Hematopoietic multipotent progenitor cell treated with erythropoietin and hydrocortisone succinate and interleukin-3 and kit ligand, for 6 days (in vitro differentiated cells): ENCODE data around the gene GALNT1.

Experiments used
- DNase-seq: peaks from one replicate; pipeline ENCODE4 v3.0.0-alpha.2; 2015

GALNT1 gene

DNA sequence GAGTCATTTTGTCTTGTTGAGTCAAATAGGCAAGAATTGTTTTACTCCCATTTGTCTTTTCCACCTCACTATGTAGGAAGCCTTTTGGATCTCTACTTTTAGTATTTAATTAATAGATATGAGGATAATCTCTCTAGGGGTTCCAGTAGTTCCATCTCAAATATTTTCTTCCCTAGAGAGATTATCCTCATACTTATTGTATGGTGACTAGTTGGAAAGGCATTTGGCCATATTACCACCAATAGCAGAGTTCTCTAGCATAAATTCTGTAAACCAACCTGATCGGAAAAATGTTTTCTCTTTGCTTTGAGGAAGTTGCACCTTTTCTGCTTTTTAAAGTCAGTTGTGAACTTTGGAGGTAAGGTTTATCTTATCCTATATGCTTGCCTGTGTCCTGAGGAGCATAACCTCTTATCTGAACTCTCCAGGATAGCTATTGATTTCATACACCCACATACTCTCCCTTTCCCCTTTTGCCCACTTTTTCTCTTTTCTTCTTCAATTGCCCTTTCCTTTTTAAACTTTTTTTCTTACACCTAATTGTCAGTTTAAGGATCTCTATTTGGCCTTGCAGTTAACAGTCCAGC, 100.8 kb downstream of the GALNT1 start:
- DNase-seq: peak; percentile 62

DNA sequence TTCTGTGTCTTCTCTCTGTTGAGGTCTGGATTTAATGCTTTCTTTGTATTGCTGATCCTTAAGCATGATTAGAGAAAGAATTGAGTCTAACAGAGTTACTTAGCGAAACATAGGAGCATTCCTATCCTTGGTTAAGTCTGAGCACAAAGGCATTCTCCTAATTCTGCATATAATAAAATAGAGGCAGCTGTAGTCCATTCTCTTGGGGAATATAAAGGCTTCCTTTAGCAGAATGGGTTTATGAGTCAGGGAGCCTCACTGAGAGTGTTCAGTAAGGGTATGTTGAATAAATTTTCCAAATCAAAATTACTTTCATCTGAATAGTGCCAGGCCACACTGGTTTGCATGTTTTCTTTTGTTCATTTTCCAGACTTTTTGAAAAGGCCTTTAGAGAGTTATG, 101.5 kb downstream of the GALNT1 start:
- no peak for DNase-seq

- peak; percentile 31 for DNase-seq
Measured at GRCh38 chr18:35688757-35689156, 107.2 kb downstream of the GALNT1 start.

GRCh38 chr18:35689728-35690127, 108.2 kb downstream of the GALNT1 start:
- no peak for DNase-seq

DNA sequence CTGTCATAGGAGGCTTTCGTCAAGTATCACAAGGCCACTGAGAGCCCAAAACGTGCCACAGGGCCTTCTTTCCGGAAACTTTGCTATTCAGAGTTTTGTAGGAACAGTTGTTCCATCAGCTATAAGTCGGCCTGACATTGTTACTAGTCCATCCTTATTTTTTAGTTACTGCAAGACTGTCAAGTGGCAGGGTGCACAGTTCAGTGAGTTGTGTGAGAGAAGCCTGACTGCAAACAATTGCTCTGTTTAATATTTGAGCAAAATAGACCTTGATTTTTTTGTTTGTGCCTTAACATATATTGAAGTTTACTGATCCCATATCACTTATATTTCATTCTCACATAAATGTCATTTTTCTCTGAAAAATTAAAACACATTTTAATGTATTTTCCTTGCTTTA, 110.1 kb downstream of the GALNT1 start:
- no peak for DNase-seq

GRCh38 chr18:35692866-35693265, 111.3 kb downstream of the GALNT1 start:
- DNase-seq: no peak

DNA sequence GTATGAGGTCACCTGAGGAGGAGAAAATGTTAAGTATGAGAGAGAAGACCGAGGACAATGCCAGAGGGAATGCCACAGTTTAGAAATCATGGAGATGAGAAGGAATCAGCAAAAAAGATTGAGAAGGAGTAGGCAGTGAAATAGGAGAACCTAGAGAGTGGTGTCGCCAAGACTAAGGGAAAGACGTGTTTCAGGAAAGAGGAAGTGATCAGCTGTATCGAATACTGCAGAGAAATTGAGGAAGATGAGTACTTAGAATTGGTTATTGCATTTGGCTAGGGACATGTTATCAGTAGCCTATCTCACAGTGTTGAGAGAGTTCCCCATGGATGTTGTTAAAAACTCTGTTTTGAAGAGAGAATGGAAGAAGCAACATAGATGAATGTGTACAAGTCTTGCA, 112.3 kb downstream of the GALNT1 start:
- peak; percentile 11 for DNase-seq

DNA sequence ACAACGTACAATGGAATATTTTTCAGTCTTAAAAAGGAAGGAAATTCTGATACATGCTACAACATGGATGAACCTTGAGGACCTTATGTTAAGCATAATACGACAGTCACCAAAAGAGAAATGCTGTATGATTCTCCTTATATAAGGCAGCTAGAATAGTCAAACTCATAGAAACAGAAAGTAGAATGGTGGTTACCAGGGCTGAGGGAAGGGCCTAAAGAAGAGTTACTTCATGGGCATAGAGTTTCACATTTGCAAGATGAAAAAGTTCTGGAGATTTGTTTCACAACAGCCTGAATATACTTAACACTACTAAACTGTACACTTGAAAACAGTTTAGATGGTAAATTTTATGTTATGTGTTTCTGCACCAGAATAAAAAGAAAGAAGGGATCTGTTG, 113.3 kb downstream of the GALNT1 start:
- no peak for DNase-seq

DNA sequence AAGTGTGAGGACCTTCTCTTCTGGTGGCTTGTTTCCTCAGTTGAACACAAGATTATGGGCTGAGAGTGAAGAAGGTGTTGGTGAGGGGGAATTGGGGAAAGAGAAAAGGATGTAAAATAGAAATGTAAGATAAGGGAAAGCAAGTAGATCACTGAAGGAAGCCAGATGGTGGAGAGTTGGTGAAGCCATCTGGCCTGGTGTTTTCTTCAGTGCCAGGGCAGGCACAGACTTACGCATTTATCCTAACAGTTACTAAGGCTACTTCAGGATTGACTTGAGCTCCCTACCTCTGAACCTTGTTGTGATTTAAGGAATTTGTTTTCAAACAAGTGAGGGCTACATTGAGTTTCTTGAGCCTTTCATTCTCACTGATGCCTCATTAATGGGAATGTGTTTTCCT, 113.8 kb downstream of the GALNT1 start:
- no peak for DNase-seq

- no peak for DNase-seq
Measured at GRCh38 chr18:35695803-35696202, 114.3 kb downstream of the GALNT1 start.

- DNase-seq: no peak
Measured at GRCh38 chr18:35696307-35696706, 114.8 kb downstream of the GALNT1 start.

DNA sequence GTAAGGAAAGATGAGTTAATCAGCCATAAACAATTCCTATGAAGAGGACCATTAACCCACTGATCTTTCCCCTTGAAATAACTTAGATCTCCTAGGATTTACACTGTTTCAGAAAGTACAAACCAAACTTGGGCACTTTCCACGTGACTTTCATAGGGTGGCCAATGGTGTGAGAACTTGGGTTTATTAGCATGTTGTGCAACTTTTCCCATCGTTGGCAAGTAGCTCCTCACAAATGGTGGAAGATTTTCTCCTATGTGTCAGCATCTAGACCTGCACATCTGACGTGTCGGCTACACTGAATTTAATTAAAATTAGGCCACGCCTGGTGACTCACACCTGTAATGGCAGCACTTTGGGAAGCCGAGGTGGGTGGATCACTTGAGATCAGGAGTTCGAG, 116.3 kb downstream of the GALNT1 start:
- DNase-seq: no peak

DNA sequence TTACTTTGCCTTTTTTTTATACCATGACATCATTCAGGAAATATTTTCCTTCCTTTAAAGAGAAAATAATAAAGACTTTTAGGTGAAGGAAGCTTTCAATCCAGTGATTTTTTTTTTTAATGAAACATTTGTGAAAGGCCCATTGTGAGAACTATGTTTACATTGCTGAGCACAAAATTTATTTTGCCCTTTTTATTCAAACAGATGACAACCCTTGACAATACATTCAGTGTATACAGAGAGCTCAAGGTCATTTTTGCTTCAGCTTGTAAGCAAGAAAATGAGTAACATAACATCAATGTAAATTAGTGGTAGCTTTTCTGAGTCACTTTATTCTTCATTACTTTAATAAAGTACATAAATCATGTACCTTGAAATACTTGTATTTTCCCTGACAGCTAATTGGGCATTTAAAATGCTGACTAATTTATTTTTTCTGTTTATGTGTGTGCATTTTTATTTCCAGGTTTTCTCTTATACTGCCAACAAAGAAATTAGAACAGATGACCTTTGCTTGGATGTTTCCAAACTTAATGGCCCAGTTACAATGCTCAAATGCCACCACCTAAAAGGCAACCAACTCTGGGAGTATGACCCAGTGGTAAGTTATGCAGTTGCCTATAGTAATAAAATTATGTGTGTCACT, 121.6 kb downstream of the GALNT1 start:
- DNase-seq: no peak

DNA sequence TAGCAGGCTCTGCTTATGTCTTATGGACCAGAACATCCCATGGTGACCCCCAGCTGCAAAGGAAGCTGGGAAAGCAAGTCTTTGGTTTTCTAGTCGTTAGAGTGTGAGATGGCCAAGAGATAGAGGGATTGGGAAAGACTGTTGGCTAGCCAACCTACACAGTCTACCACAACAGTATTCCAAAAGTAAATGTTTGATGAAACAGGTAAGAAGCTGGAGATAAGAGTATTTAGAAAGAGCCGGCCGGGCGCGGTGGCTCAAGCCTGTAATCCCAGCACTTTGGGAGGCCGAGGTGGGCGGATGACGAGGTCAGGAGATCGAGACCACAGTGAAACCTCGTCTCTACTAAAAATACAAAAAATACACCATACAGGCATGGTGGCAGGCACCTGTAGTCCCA, 124.4 kb downstream of the GALNT1 start:
- no peak for DNase-seq

- no peak for DNase-seq
Measured at GRCh38 chr18:35707247-35707646, 125.7 kb downstream of the GALNT1 start.

GRCh38 chr18:35707674-35708073, 126.1 kb downstream of the GALNT1 start:
- DNase-seq: no peak

- no peak for DNase-seq
Measured at GRCh38 chr18:35710581-35710980, 129.0 kb downstream of the GALNT1 start.

- no peak for DNase-seq
Measured at GRCh38 chr18:35711227-35711626, 129.7 kb downstream of the GALNT1 start.

DNA sequence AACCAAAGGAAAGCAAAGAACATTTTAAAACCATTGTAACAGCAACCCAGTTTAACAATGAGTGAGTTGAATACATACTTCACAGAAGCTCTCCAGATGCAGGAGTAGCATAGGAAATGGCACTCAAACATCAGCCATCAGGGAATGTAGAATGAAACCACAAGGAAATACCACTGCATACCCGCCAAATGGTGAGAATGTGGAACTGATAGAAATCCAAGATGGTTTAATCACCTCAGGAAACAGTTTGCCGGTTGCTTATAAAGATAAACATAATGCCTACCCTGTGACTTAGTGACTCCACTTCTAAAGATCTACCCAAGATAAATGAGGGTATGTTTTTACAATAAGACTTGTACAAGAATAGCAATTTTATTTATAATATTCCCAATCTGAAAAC, 132.0 kb downstream of the GALNT1 start:
- no peak for DNase-seq

DNA sequence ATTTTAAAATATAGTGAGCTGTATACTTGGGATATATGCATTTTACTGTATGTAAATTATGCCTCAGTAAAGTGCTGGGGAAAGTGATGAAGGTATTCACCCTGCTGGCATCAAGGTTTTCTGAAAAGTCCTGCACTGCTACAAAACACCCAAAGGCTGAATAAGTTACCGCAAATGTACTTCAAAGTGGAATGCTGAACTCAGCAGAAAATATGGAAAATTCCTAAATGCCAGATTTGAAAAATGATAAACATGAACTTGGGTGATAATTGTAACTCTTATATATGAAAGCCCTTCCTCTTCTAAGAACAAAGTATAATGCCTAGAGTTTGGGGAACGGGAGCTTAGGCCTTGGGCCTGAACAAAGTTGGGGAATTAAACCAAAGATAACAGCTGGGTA, 133.0 kb downstream of the GALNT1 start:
- no peak for DNase-seq

DNA sequence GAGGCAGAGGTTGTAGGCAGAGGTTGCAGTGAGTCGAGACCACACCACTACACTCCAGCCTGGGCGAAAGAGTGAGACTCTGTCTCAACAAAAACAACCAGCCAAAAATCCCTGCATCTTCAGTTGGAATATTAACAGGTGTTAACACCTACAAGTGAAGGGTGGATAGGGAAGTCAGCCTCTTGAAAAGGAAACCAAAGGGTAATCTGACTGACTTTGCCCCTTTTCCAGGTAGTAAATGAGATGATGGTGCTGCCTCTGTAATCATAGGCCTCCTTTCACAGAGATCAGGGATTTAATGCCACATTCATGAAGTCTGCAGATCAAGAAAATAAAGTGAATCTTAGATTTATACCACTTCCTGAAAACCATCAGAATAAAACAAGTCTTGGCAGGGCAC, 133.6 kb downstream of the GALNT1 start:
- no peak for DNase-seq

- no peak for DNase-seq
Measured at GRCh38 chr18:35716169-35716831, 134.8 kb downstream of the GALNT1 start.

DNA sequence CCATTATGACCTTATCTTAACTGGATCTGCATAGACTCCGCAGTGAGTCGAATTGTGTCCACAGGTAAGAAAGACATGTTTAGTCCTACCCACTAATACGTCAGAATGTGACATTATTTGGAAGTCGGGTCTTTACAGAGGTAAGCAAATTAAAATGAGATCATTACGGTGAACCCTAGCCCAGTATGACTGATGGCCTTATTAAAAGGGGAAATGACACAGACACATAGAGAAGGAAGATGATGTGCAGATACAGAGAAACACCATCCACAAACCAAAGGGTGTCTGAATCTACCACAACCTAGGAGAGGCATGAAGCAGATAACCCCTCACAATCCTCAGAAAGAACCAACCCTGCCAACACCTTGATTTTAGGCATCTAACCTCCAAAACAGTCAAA, 135.6 kb downstream of the GALNT1 start:
- no peak for DNase-seq

- DNase-seq: no peak
Measured at GRCh38 chr18:35721431-35722081, 140.0 kb downstream of the GALNT1 start.
